Adipocyte (in vitro differentiated cells): ENCODE results near the gene P2RX5.
A peak's percentile ranks its signal among the peaks of the same experiment; 100 is the strongest.

Experiments used
- DNase-seq: peaks from one replicate; pipeline ENCODE4 v3.0.0-alpha.2; 2015; ENCODE audit warnings: low read depth
- H3K27me3 ChIP-seq: replicated peaks from 2 replicates; pipeline ENCODE4 v1.7.0; 2013; ENCODE audit warnings: mild to moderate bottlenecking, low read length, moderate library complexity; ENCODE audit not compliant: control insufficient read depth, insufficient read depth
- H3K36me3 ChIP-seq: 2 replicates; pipeline ENCODE4 v1.7.0; 2013; ENCODE audit warnings: low read length, mild to moderate bottlenecking, moderate library complexity; ENCODE audit not compliant: control insufficient read depth, insufficient read depth, severe bottlenecking
- H3K4me1 ChIP-seq: 2 replicates; pipeline ENCODE4 v1.7.0; 2013; ENCODE audit warnings: mild to moderate bottlenecking, low read length, moderate library complexity; ENCODE audit not compliant: control insufficient read depth, insufficient read depth
- H3K4me3 ChIP-seq: 2 replicates; pipeline ENCODE4 v1.7.0; 2013; ENCODE audit warnings: mild to moderate bottlenecking, low read length, moderate library complexity
- H3K9ac ChIP-seq: 2 replicates; pipeline ENCODE4 v1.7.0; 2013; ENCODE audit warnings: mild to moderate bottlenecking, low read length, moderate library complexity
- H3K9me3 ChIP-seq: 2 replicates; pipeline ENCODE4 v1.7.0; 2013; ENCODE audit warnings: mild to moderate bottlenecking, low read length, moderate library complexity; ENCODE audit not compliant: control insufficient read depth

The P2RX5 gene

GRCh38 chr17:3665834-3666233 lies 30.1 kb downstream of the P2RX5 start:
- Histone ChIP-seq H3K4me3 (no peak overlapping the region), H3K36me3 (peaks cover 35% of the 10 kb centered on the region), H3K9me3 (no peaks in the 10 kb centered on the region), H3K4me1 (peaks cover 24% of the 10 kb centered on the region), H3K27me3 (no peaks in the 10 kb centered on the region), H3K9ac (peak overlapping the region; percentile 64)
- DNase-seq = no peak

GRCh38 chr17:3663102-3664011 lies 32.6 kb downstream of the P2RX5 start:
- Histone ChIP-seq H3K4me3 (no peak overlapping the region), H3K4me1 (peaks cover 38% of the 10 kb centered on the region), H3K27me3 (no peaks in the 10 kb centered on the region), H3K36me3 (peaks cover 35% of the 10 kb centered on the region), H3K9ac (no peak overlapping the region), H3K9me3 (no peaks in the 10 kb centered on the region)
- DNase-seq = no peak

- H3K4me3 ChIP-seq = no peak overlapping the region
- peaks cover 26% of the 10 kb centered on the region for H3K4me1 ChIP-seq
- peak overlapping the region; percentile 24 for H3K9ac ChIP-seq
- no peaks in the 10 kb centered on the region for H3K9me3 ChIP-seq
- H3K36me3 ChIP-seq = peaks cover 35% of the 10 kb centered on the region
- DNase-seq = no peak
- H3K27me3 ChIP-seq = no peaks in the 10 kb centered on the region
These were observed 35.6 kb downstream of the P2RX5 start for GRCh38 chr17:3660311-3660891.

GRCh38 chr17:3659541-3660111 lies 36.3 kb downstream of the P2RX5 start:
- Histone ChIP-seq H3K9me3 (no peaks in the 10 kb centered on the region), H3K4me3 (peak overlapping the region; percentile 26), H3K36me3 (peaks cover 31% of the 10 kb centered on the region), H3K27me3 (no peaks in the 10 kb centered on the region), H3K4me1 (peaks cover 26% of the 10 kb centered on the region), H3K9ac (peak overlapping the region; percentile 77)
- DNase-seq = peak; percentile 78

- Histone ChIP-seq H3K27me3 (no peaks in the 10 kb centered on the region), H3K4me1 (peaks cover 26% of the 10 kb centered on the region), H3K4me3 (peak overlapping the region; percentile 26), H3K36me3 (peaks cover 24% of the 10 kb centered on the region), H3K9me3 (no peaks in the 10 kb centered on the region), H3K9ac (peak overlapping the region; percentile 77)
- DNase-seq = no peak
These were observed 37.0 kb downstream of the P2RX5 start for GRCh38 chr17:3658784-3659449.

- Histone ChIP-seq H3K4me1 (peaks cover 26% of the 10 kb centered on the region), H3K27me3 (no peaks in the 10 kb centered on the region), H3K9me3 (no peaks in the 10 kb centered on the region), H3K4me3 (no peak overlapping the region), H3K36me3 (peaks cover 16% of the 10 kb centered on the region), H3K9ac (peak overlapping the region; percentile 48)
- no peak for DNase-seq
These were observed 37.8 kb downstream of the P2RX5 start for GRCh38 chr17:3657874-3658783.

- Histone ChIP-seq H3K9ac (no peak overlapping the region), H3K4me1 (peaks cover 26% of the 10 kb centered on the region), H3K27me3 (no peaks in the 10 kb centered on the region), H3K4me3 (no peak overlapping the region), H3K9me3 (no peaks in the 10 kb centered on the region), H3K36me3 (peaks cover 12% of the 10 kb centered on the region)
- no peak for DNase-seq
These were observed 38.4 kb downstream of the P2RX5 start for GRCh38 chr17:3657588-3657869.

- Histone ChIP-seq H3K36me3 (peaks cover 9% of the 10 kb centered on the region), H3K4me3 (no peak overlapping the region), H3K9ac (no peak overlapping the region), H3K27me3 (no peaks in the 10 kb centered on the region), H3K4me1 (peaks cover 26% of the 10 kb centered on the region), H3K9me3 (no peaks in the 10 kb centered on the region)
- DNase-seq = no peak
These were observed 39.0 kb downstream of the P2RX5 start for GRCh38 chr17:3656755-3657587.

GRCh38 chr17:3656353-3656752 lies 39.6 kb downstream of the P2RX5 start:
- Histone ChIP-seq H3K4me3 (no peak overlapping the region), H3K27me3 (no peaks in the 10 kb centered on the region), H3K9me3 (no peaks in the 10 kb centered on the region), H3K4me1 (peaks cover 26% of the 10 kb centered on the region), H3K9ac (no peak overlapping the region), H3K36me3 (peaks cover 3% of the 10 kb centered on the region)
- no peak for DNase-seq

GRCh38 chr17:3655766-3656165 lies 40.2 kb downstream of the P2RX5 start:
- no peak overlapping the region for H3K4me3 ChIP-seq
- H3K36me3 ChIP-seq = no peaks in the 10 kb centered on the region
- no peak for DNase-seq
- no peaks in the 10 kb centered on the region for H3K27me3 ChIP-seq
- peaks cover 25% of the 10 kb centered on the region for H3K4me1 ChIP-seq
- H3K9ac ChIP-seq = no peak overlapping the region
- H3K9me3 ChIP-seq = no peaks in the 10 kb centered on the region
